HEK293 (cell line): ENCODE data around the gene UBAC2.

Source experiments
- CTCF ChIP-seq: fragments of 450-650 bp; formaldehyde crosslinking; IDR thresholded peaks from 2 replicates; pipeline ENCODE4 v1.5.1; 2016; ENCODE audit warnings: missing biosample characterization, missing genetic modification characterization
- FEZF1 ChIP-seq: fragments of 450-650 bp; formaldehyde crosslinking; IDR thresholded peaks from 2 replicates; pipeline ENCODE4 v1.5.1; 2016; ENCODE audit warnings: missing biosample characterization, missing genetic modification characterization
- ZBTB21 ChIP-seq: fragments of 450-650 bp; formaldehyde crosslinking; IDR thresholded peaks from 2 replicates; pipeline ENCODE4 v1.5.1; 2017; ENCODE audit warnings: missing biosample characterization, missing genetic modification characterization
- ZBTB26 ChIP-seq: fragments of 450-650 bp; formaldehyde crosslinking; optimal IDR thresholded peaks from 2 replicates; pipeline ENCODE3; 2016; ENCODE audit warnings: missing biosample characterization, mild to moderate bottlenecking, missing genetic modification characterization
- ZNF48 ChIP-seq: fragments of 450-650 bp; formaldehyde crosslinking; IDR thresholded peaks from 2 replicates; pipeline ENCODE4 v1.5.1; 2016; ENCODE audit warnings: missing biosample characterization, missing genetic modification characterization
- ZNF654 ChIP-seq: fragments of 450-650 bp; formaldehyde crosslinking; IDR thresholded peaks from 2 replicates; pipeline ENCODE4 v1.5.1; 2016; ENCODE audit warnings: low read depth, missing biosample characterization, missing genetic modification characterization
- ZNF670 ChIP-seq: fragments of 450-650 bp; formaldehyde crosslinking; IDR thresholded peaks from 2 replicates; pipeline ENCODE4 v1.5.1; 2016; ENCODE audit warnings: missing biosample characterization, missing genetic modification characterization, low read depth

GRCh38 chr13:99260216-99260615 lies 59.6 kb downstream of the UBAC2 start:
- TF ChIP-seq ZBTB21 (no peak), ZNF670 (tag by site-specific recombination) (no peak), CTCF (tag by site-specific recombination) (no peak), FEZF1 (tag by site-specific recombination) (no peak), ZNF654 (tag by site-specific recombination) (no peak), ZBTB26 (no peak), ZNF48 (tag by site-specific recombination) (no peak)
